ENCODE data around the gene VPS8. TPM values are rescaled to one million over a fixed set of nuclear protein-coding genes. Genes with fewer than 3 reads are reported as not detected.

Gene VPS8
- total RNA-seq, 2 donors from 2014 or later: 22.7 to 23.0 TPM

DNA sequence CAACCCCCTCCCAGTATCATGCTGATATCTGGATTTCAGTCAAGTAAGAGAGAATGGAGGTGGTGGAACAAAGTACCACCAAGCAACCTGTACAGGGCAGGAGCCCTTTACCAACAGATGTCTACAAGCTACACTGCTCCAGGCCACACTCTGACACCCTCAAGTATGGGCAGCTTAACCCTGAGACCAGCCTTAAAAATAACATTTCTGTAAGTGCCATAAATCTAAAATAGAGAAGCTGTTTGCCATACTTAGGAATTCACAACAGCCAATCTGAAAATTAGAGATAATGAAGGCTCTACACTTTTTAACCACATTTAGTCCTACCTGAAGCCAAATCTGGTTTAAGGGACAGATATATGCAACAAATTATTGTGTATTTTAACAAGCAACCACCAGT is 281.1 kb downstream of the VPS8 start:
- no peak for DNase-seq (ENCODE audit: low spot score)
- Histone ChIP-seq H3K4me3 (no peak overlapping the region), H3K9me3 (no peaks in the 10 kb centered on the region), H3K27ac (no peak overlapping the region), H3K4me1 (no peaks in the 10 kb centered on the region), H3K27me3 (no peaks in the 10 kb centered on the region), H3K36me3 (no peaks in the 10 kb centered on the region)
- TF ChIP-seq, protein P1, sequence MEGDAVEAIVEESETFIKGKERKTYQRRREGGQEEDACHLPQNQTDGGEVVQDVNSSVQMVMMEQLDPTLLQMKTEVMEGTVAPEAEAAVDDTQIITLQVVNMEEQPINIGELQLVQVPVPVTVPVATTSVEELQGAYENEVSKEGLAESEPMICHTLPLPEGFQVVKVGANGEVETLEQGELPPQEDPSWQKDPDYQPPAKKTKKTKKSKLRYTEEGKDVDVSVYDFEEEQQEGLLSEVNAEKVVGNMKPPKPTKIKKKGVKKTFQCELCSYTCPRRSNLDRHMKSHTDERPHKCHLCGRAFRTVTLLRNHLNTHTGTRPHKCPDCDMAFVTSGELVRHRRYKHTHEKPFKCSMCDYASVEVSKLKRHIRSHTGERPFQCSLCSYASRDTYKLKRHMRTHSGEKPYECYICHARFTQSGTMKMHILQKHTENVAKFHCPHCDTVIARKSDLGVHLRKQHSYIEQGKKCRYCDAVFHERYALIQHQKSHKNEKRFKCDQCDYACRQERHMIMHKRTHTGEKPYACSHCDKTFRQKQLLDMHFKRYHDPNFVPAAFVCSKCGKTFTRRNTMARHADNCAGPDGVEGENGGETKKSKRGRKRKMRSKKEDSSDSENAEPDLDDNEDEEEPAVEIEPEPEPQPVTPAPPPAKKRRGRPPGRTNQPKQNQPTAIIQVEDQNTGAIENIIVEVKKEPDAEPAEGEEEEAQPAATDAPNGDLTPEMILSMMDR (IDR thresholded peaks at IDR 0.05): no peak

DNA sequence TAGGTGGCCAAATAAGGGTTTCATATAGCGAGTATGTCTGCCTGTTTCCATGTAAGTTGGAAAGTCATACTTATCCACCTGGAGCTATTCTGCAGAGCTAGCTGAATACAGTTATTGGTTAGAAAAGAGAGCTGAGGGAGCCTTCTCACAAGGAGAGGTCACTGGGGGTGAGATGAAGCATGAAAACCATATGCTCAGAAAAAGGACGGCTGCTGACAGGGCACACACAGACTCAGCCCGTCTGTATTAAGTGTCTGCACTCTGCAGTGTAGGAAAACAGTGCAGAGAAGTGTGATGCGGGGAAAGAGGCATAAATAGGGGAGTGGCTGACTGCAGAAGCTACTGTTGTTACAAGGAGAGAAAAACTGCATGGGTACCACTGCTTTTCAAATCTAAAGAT is 282.7 kb downstream of the VPS8 start:
- no peaks in the 10 kb centered on the region for H3K36me3 ChIP-seq
- H3K27ac ChIP-seq: no peak overlapping the region
- no peaks in the 10 kb centered on the region for H3K4me1 ChIP-seq
- no peaks in the 10 kb centered on the region for H3K27me3 ChIP-seq
- no peak for DNase-seq (ENCODE audit: low spot score)
- H3K4me3 ChIP-seq: no peak overlapping the region
- TF ChIP-seq, protein P1 (IDR thresholded peaks at IDR 0.05): no peak
- no peaks in the 10 kb centered on the region for H3K9me3 ChIP-seq

Other genes starting within 250 kb of the VPS8 start
- gene MAGEF1, start 100.1 kb upstream of the VPS8 start, total RNA-seq: 10 to 100 TPM; 26.9 to 32.2 TPM

Data from right atrium auricular region (tissue), 2 donors.